Astrocyte (in vitro differentiated cells and primary cell): ENCODE results near the gene SLC39A7.

ENCODE experiments used
- EZH2 ChIP-seq: IDR thresholded peaks from 2 replicates; pipeline ENCODE4 v1.6.1; 2012; ENCODE audit warnings: mild to moderate bottlenecking, low read length, inconsistent platforms; ENCODE audit not compliant: insufficient read depth
- TF ChIP-seq, protein P1 (sequence below): IDR thresholded peaks from 2 replicates; pipeline ENCODE4 v1.5.1; 2011; ENCODE audit warnings: low read depth, mild to moderate bottlenecking, inconsistent platforms, low read length, moderate library complexity; ENCODE audit not compliant: insufficient read depth

DNA sequence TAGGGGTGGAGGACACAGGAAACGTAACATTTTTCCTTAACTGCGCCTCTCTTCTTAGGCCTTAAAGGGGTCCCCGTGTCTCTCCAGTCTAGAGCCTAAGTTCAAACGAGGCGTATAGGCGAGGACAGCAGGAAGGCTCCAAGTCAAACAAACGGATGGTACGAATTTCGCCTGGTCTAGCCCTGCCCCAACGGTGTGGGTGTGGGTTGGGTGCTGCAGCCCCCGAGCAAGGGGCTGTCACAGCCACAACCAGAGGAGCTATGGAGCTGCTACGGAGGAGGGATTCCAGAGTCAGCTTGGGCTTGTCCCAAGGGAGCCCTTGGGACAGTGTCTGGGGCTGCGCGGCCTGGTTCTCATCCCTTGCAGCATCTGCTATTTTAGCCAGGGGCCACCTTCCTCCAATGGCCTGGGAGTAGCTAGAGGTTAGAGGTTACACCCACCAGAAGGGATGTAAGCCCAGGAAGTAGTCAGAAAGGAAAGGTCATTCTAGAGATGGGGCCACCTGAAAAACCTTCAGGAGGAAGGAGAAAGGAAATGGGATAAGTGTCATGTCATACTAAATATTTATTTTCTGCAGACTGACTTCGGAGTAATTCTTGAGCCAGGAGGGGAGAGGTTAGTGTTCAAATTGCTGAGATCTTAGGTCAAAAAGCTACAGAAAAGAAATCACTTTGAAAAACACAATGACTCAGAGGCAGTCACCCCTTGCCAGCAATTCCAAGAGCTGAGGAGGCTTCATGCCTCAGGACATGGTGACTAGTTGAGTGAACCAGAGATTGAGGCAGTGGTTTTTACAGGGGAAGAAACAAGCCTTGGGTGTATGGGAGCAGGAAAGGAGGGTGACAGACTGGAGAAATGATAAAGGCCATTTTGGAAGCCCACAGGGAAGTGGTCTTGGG lies 49.3 kb downstream of the SLC39A7 start:
- TF ChIP-seq, protein P1, sequence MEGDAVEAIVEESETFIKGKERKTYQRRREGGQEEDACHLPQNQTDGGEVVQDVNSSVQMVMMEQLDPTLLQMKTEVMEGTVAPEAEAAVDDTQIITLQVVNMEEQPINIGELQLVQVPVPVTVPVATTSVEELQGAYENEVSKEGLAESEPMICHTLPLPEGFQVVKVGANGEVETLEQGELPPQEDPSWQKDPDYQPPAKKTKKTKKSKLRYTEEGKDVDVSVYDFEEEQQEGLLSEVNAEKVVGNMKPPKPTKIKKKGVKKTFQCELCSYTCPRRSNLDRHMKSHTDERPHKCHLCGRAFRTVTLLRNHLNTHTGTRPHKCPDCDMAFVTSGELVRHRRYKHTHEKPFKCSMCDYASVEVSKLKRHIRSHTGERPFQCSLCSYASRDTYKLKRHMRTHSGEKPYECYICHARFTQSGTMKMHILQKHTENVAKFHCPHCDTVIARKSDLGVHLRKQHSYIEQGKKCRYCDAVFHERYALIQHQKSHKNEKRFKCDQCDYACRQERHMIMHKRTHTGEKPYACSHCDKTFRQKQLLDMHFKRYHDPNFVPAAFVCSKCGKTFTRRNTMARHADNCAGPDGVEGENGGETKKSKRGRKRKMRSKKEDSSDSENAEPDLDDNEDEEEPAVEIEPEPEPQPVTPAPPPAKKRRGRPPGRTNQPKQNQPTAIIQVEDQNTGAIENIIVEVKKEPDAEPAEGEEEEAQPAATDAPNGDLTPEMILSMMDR, result no peak
- TF ChIP-seq EZH2, result no peak
